HG03097 (cell line): Measurements from ENCODE around the gene ELK4.
A peak's percentile ranks its signal among the peaks of the same experiment; 100 is the strongest.

Experiments
- ATAC-seq: cut with Tn5 transposase; IDR thresholded peaks from one replicate; pipeline ENCODE4 v1.9.1; 2021; ENCODE audit not compliant: unreplicated experiment, low FRiP score

ELK4 gene, protein sequence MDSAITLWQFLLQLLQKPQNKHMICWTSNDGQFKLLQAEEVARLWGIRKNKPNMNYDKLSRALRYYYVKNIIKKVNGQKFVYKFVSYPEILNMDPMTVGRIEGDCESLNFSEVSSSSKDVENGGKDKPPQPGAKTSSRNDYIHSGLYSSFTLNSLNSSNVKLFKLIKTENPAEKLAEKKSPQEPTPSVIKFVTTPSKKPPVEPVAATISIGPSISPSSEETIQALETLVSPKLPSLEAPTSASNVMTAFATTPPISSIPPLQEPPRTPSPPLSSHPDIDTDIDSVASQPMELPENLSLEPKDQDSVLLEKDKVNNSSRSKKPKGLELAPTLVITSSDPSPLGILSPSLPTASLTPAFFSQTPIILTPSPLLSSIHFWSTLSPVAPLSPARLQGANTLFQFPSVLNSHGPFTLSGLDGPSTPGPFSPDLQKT

DNA sequence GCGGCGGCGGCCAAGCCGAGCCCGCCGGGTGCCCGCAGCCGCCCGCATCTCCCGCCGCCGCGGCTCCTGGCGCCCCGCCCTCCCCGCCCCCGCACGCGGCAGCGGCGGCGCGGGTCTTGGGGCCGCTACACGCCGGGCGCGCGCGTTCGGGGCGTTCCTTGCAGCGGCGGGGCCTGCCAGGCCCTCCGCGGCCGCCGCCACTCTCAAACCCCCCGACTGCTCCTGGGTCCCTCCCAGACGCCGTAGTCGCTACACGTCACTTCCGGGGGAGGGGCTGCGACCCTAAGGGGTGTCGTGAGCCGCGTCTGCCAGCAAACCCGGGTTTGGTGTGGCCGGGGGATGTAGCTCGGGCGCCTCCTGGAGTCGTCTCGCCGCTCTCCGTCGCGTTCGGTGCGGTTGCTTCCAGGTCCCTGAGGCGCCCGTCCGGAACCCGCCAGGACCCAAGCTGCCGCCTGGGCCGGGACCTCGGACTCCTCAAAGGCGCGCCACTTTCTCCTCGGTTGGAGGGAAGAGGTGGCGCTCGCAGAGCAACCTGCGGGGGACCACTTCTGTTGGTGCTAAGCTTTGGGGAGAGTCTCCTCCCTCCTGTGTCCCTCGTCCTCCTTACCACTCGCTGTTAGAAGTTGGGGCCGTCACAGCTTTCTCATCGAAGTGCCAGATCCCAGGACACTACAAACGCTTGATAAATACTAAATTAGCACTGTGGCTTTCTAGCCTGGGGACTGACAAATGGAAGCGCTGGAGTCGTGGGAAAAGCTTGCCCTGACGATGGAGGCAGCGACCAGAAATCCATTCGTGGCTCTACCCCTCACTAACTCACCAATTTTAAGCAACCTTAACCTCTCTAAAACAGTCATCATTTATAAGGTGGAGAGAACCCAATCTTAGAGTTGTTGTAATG lies at the start of gene ELK4:
Gene ELK4, minus strand, starts transcription at position 244 of the 901 bp plus-strand sequence. CDS start 8,129 bp downstream, outside the sequence.
- ATAC-seq: peak; percentile 76

DNA sequence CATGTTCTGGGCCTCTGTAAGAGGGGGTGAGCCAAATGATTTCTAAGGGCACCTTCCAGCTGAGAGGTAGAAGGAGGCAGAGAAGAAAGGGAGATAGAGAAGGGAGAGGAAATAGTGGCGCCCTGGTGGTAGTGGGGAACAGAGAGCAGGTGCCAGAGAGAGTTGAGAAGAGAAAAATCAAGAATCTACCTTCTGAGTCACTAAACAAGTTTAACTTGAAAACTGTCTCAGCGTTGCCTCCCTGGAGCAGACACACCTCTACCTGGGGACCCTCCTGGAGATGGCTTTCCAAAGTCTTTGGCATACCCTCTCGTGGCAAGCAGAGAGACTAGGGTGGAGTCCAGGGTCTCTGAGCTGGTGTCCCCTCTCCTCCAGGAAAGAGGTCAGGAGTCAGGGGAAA lies 49.6 kb upstream of the ELK4 start:
- no peak for ATAC-seq

DNA sequence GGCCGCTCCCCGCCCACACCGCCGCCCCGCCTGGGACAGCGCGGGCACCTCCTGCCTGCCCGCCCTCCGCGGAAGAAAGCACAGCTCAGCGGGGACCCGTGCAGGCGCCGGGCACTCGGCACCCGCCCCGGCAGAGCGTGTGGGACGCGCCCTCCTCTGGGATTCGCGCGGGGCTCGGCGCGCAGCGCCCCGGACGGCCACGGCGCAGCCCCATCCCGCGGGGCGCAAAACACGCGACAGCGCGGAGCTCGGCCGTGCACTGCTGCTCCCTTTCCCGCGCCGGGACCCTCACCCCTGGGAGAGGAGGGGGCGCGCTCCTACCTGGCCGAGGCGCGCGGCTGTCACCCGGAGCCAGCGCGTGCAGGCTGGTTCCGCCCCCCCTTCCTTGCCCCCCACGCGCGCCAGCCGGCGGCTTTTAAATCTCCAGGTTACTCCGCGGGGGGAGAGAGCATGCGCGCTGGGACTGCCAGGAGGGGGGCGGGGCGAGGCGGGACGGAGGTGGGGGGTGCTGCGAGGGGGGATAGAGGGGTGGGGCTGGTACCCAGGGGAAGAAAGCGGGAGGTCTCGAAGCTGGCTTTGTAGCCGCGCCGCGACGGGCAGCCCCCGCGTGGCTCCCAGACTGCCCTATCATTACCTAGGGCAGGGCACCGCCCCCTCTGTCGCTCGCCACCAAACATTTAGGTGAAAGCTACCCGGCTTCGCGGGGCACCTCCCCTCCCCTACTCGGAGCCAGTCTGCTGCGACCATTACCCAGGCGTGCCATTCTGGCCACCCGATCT lies 48.5 kb upstream of the ELK4 start, which contains the start of gene SLC45A3:
Gene SLC45A3, minus strand, starts transcription at position 437 of the 779 bp plus-strand sequence. CDS start 15,853 bp downstream, outside the sequence.
- ATAC-seq: no peak

DNA sequence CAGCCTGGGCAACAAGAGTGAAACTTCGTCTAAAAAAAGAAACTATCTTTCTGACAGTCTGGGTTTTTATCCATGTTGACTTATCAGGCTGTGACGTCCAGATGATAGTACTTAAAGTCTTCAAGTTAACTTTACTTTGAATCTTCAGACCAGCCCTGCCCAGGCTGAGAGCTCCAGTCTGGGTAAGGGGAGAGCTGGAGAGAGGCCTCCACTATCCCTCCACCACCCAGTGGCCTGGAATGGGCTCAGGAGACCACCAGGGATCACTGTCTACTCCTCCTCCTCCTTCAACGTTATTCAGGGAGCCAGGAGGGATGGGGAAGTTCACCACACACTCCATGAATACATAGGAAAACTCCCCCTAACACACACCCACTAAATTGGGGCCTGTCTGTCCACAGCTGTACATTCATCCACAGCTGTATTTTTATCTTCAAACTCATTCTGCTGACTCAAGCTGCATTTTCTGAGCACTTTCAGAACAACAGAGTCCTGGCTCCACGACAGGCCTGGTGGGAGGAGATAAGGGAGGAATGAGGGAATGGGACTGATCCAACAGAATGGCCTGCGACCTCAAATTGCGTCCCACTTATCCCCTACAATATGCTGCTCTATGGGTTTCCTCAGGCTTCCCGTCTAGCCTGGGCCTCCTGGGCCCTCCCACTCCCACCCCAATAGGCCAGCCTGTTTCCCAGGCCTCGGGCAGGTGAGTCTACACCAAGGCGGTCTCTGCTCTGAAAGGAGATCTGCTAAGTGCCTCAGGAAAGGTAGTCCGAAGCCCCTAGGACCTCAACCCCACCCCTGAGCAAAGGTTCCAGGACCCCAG lies 46.7 kb upstream of the ELK4 start:
- ATAC-seq: no peak

DNA sequence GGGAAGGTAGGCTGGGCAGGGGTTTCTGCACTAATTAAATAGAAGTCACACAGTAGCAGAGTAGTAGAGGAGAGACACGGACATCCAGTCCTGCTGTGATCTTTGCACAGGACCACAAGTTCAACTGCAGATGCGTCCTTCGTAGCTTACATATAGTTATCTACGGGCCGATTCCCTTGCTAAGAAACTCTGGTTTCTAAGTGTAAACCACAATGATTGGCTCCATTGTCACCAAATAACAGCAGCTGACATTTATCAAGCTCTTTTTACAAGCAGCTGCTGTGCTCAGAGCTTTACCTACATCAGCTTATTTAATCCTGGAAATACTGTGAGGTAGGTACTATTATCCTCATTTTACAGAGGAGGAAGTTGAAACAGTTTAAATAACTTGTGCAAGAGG lies 45.4 kb upstream of the ELK4 start:
- ATAC-seq: no peak

DNA sequence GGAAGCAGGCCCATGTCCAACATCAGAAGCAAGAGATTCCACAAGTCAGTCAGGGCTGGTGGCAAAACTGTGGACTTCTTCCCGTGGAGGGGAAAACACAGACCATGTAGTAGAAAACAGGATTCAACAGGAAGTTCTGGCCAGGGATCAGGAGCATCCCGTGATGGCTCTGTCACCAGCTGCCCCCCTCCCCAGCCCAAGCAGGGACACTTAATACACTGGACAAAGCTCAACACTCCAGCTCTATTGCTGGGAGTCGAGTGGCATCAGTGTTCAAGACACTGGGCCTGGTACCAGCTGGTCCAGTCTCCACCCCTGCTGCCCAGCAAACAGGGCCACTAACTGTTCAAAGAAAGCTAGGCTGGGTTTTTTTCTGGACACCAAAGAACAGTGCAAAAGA lies 44.8 kb upstream of the ELK4 start:
- no peak for ATAC-seq

DNA sequence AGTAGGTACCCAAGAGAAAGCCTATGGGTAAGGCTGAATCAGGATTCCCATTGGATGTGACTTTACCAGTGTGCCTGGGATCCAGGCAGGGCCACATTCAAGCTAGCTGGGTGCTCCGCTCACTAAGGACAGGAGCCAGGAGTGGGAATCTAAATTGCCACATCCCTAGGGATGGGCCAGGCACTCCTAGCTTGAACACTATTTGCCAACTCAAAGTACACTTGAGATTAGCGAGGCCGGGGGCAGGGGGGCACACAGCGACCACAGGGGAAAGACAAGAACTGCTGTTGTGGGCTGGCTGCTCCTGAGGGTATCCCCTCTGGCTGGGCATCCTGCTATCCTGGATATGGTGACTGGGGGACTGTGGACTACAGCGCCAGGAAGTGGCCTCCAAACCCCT lies 44.2 kb upstream of the ELK4 start:
- ATAC-seq: no peak

DNA sequence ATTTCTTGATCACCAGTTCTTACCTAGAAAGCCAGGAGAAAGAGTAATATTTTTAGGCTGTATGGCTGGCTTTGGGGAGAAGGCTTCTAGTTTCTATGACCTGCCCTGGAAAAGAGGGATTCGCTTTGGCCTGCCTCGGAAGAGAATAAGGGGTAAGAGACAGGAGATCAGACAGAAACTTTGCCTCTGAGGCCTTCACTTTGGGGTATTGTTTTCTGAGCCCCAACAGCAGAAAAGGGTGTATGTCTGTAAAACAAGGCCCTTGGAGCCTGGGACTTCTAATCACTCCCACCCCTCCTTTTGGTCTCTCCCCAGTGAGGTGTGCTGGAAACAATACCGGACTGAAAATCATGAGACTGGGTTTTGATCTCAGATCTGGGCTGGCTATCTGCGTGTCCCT lies 43.4 kb upstream of the ELK4 start:
- ATAC-seq: no peak

DNA sequence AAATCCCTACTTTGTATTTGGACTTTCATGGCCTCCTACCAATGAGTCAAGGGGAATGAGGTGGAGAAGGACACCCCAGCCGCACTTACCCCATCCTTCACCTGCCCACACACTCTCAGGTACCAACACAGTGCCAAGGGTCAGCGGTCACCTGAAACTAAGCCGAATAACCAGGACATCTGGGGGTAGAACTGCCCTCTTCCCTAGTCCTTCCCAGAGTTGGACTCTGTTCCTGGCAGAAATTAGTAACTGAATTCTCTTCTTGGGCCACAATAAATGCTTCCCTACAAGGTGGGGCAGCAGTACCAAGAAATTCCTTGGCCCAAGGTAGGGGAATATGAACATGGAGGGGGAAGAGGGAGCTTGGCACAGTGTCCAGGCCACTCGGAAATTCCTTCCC lies 41.2 kb upstream of the ELK4 start:
- ATAC-seq: no peak

DNA sequence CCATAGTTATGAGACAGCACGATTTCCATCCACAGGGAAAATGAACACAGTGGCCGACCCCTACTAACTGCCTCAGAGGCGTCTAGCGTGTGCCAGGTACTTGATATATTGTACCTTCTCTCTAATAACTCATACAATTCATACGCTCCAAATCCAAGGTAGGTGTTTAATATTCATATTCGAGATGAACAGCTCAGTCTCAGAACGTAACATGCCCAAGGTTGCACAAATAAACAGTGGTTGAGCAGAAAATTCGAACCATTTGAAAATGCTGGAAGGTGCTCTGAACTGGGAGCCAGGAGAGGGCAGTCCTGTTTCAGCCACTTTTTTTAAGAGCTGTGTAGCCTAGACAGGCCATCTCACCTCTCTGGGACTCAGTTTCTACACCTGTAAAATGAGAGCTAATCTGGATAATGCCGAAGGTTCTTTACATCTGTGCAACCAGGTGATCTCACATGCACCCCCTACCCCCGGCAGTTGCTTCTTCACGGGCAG lies 40.6 kb upstream of the ELK4 start:
- ATAC-seq: no peak

DNA sequence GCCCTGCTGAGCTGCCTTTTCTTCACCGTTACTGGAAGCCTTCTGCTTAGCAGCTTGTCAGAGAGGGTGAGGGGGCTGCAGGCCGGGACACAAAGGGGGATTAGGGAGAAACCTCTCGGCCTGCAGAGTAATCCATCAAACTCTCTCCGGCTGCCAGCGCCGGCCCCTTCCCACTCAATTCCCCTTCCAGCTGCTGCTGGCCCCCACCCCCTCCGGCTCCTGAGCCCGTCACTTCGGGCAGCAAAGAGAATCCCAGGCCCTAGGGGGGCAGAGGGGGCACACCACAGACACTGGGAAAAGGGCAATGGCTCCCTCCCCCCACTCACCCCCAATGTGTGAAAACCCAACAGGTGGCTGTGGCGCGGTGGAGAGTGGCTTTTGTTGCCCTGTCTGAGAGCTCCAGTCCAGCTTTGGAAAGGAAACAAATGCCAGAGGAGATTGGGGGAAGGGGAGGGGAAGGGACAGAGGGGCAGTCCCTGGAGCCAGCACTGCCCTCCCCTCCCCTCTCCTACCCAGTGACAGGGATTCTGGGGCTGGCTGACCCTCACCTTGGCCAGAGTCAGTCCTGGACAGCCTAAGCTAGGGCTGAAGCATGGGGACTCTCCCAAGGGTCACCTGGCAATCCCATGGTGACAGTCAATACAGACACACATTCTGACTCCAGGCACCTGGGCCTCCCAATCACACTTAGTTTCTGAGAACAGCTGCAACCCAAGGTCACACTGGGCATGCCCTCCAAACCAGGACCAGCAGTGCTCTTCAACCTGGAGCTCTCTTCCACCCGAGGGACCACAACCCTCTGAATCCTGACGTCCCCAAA lies 39.0 kb upstream of the ELK4 start:
- no peak for ATAC-seq

DNA sequence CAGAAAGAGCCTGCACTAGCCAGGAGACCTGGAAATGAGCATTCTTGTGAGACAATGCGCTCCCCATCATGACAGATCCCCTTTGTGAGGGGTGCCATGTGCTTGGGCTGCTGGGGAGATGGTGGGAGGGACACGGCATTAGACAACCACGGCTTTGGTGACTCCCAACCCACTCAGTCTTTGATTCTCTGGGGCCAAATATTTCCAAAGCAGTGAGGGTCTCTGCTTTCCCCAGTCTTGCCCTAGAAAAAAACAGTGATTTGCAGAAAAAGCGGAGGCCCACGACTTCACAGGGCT lies 38.3 kb upstream of the ELK4 start:
- ATAC-seq: no peak

DNA sequence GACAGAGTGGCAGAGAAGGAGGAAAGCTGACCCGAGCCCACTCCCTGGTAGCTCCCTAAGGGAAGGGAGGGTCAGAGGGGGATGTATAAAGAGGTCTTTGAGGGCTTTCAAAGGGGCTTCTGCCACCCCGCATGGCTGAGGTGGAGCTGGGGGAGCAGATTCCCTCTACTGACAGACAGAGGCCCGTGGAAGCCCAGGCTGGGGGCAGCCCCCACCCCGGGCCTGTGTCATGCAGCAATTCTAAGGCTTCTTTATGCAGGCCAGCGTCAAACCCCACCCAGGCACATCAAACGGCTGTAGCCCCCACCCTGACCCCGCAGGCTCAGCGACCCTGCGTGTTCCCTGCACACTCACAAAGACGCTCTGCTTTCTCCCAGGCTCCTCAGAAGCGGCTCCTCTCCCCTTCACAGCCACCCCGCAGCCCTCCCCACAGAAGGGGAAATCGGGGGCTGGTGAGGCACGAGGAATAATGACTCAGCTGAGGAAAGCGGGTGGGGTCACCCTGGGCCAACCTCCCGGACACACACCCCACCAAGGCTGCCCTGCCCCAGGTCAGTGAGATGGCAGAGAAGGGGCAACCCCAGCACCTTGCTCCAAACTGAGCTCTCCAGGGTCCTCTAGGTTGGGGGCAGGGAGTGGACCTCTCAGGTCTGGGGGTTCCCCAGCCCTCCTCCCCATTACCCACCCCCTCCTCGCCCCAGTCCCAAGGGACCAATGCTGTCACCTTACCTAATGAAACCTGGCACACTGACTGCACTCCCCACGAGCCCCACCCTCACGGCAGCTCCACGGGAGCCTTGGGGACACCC lies 37.7 kb upstream of the ELK4 start:
- peak; percentile 28 for ATAC-seq

DNA sequence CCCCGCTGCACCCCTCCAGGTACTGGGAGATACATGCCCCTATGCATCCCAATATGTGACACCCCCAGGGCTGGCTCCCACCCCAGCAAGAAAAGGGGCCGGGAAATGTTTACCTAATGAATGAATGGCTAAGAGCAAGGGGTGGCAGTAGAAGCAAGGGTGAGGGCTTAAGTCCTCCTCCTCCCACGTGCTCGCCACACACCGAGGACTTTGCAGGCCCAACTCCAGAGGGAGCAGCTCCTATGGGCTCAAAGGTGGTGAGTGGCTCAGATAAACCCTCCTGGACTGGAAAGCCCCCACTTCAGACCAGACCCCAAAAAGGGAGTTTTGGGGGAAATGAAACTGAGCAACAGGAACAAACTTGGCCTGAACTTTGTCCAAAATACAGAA lies 37.1 kb upstream of the ELK4 start:
- ATAC-seq: peak; percentile 44

DNA sequence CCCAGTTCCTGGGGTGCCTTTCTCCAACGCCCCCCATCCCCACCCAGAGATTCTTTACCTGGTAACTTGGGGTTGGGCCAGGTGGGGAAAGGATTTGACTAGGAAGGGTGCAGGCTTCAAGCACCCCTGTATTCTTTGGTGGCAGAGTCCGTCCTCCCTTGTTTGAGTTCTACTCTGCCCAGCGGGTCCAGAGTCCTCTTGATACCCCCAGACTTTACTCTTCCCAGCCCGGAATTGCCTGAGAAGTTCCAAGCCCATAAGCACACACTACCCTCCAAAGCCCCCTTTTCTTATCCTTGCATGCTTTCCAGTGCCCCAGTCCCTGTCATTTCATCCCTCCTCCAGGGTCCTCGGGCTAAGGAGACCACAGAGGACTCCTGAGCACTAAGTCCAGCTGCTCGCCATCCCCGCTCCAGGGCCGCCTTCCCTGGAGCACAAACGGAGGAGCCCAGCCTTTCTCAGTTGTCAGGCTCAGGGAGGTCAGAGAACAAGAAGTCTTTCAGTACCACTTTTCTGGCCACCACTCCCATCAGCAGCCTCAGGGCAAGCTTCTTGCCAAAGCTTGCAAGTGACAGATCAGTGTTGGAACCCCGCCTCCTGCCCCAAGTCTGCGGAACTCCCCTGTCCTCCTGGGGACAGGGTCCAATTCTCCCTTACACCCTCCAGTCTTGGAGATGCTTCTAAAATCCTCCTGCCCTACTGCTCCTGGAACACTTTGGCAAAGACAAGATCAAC lies 36.3 kb upstream of the ELK4 start:
- ATAC-seq: no peak

DNA sequence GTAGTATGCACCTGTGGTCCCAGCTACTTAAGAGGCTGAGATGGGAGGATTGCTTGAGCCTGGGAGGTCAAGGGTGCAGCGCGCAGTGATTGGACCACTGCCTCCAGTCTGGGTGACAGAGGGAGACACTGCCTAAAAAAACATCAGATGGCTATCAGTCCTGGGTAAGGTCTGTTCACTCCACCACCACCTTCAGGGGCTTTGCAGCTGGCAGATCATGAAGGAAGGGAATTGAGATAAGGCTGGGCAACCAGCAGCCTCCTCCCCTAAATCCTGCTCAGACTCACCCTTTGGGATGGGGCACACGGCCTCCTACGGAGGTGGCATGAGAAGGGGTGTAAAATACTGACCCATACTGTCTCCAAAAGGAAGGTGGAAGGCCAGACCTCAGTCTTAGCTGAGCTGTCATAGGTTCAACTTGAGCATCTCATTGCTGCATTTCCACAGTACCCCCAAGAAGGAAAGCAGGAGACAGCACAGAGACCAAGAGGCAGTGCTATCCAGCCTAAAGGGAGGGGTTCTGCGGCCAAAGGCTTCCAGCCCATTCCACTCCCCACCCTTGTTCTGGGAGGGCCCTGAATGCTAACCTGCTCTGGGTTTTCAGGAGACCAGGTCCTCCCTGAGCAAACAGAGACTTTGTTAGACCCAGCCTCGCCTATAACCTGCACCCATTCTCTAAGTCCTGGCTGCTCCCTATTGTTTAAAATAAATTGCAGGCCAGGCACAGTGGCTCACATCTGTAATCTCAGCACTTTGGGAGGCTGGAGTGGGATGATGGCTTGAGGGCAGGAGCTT lies 34.8 kb upstream of the ELK4 start:
- no peak for ATAC-seq
